AG04449 (cell line): ENCODE results near the gene MAP3K3.

Experiments
- CTCF ChIA-PET: fragments of 350-600 bp; formaldehyde crosslinking; extraction: SDS; loops from one replicate; lab custom pipeline; 2021; ENCODE audit warnings: antibody characterized with exemption; lab: Yijun Ruan, JAX
- POLR2A ChIA-PET: fragments of 400-600, 350-600 bp; formaldehyde crosslinking; extraction: SDS; loops from one replicate; lab custom pipeline; 2020; ENCODE audit warnings: antibody characterized with exemption, inconsistent platforms; lab: Yijun Ruan, JAX
- DNase-seq: peaks from one replicate; pipeline ENCODE4 v3.0.0-alpha.2; 2010; ENCODE audit warnings: low read depth, low spot score
- H3K4me3 ChIP-seq: 2 replicates; pipeline ENCODE4 v1.5.1; 2011; ENCODE audit warnings: low read depth, mild to moderate bottlenecking, control low read depth, low read length
- CTCF ChIP-seq: IDR thresholded peaks from one replicate; pipeline ENCODE4 v1.5.1; 2011; ENCODE audit warnings: mild to moderate bottlenecking, moderate library complexity, low read length, control low read depth, inconsistent platforms; ENCODE audit not compliant: insufficient read depth; ENCODE audit errors: missing control alignments

Gene MAP3K3

GRCh38 chr17:63697341-63698286 is 75.4 kb downstream of the MAP3K3 start:
- ChIA-PET CTCF (interaction anchor here (0.7 to 6.3 kb wide), 18 partner anchors 9 to 143 kb away, joined by 3 to 73 read pairs (median 4); no protein-coding TSS in a partner anchor), POLR2A (no interaction called here)
- peak; percentile 66 for TF ChIP-seq CTCF
- no peak overlapping the region for H3K4me3 ChIP-seq
- DNase-seq, result no peak

GRCh38 chr17:63698381-63698885 is 76.2 kb downstream of the MAP3K3 start:
- TF ChIP-seq CTCF, result no peak
- no peak for DNase-seq
- CTCF ChIA-PET, result interaction anchor here (0.7 to 6.3 kb wide), 17 partner anchors 9 to 142 kb away, joined by 3 to 73 read pairs (median 4); no protein-coding TSS in a partner anchor
- POLR2A ChIA-PET, result interaction anchor here (0.6 kb wide), 1 partner anchor 231 kb away, joined by 3 read pairs; no protein-coding TSS in a partner anchor
- peak overlapping the region; percentile 59 for H3K4me3 ChIP-seq

- ChIA-PET CTCF (interaction anchor here (0.9 to 6.3 kb wide), 13 partner anchors 10 to 141 kb away, joined by 3 to 73 read pairs (median 5); no protein-coding TSS in a partner anchor), POLR2A (interaction anchor here (0.6 kb wide), 2 partner anchors 42 to 232 kb away, joined by 3 to 4 read pairs; no protein-coding TSS in a partner anchor)
- no peak for TF ChIP-seq CTCF
- DNase-seq, result no peak
- H3K4me3 ChIP-seq, result peak overlapping the region; percentile 59
Observed at GRCh38 chr17:63698886-63699637, 76.8 kb downstream of the MAP3K3 start.

GRCh38 chr17:63699638-63700527 is 77.7 kb downstream of the MAP3K3 start, which contains the start of gene LIMD2:
LIMD2 (minus strand) TSS chr17:63700125; CDS start chr17:63699298, 827 bp downstream.
- no peak for TF ChIP-seq CTCF
- POLR2A ChIA-PET, result interaction anchor here (0.6 kb wide), 1 partner anchor 41 kb away, joined by 4 read pairs; no protein-coding TSS in a partner anchor
- H3K4me3 ChIP-seq, result peak within 1 kb of the TSS; percentile 59
- CTCF ChIA-PET, result interaction anchor here (1.7 to 1.9 kb wide), 2 partner anchors 14 to 16 kb away, joined by 4 to 6 read pairs; no protein-coding TSS in a partner anchor
- DNase-seq, result no peak
